GM19455 (cell line): ENCODE measurements around the gene THAP4.
"Not testable (repeated sequence)": the region's sequence is repeated elsewhere in the genome, so short reads cannot be mapped to it uniquely, and the experiment has no call there.

Source experiments
- ATAC-seq: cut with Tn5 transposase; IDR thresholded peaks from one replicate; pipeline ENCODE4 v1.9.1; 2021; ENCODE audit not compliant: unreplicated experiment

THAP4 gene

GRCh38 chr2:241613017-241613780 lies 23.8 kb downstream of the THAP4 start:
- ATAC-seq, result no peak

- ATAC-seq, result no peak
Observed at GRCh38 chr2:241612156-241613016, 24.6 kb downstream of the THAP4 start.

- ATAC-seq, result no peak
Observed at GRCh38 chr2:241611062-241611461, 25.9 kb downstream of the THAP4 start.

- peak; percentile 92 for ATAC-seq
Observed at GRCh38 chr2:241609859-241610793, 26.8 kb downstream of the THAP4 start.

- ATAC-seq, result no peak
Observed at GRCh38 chr2:241608881-241609280, 28.1 kb downstream of the THAP4 start.

GRCh38 chr2:241607162-241607885 lies 29.6 kb downstream of the THAP4 start:
- ATAC-seq, result no peak

DNA sequence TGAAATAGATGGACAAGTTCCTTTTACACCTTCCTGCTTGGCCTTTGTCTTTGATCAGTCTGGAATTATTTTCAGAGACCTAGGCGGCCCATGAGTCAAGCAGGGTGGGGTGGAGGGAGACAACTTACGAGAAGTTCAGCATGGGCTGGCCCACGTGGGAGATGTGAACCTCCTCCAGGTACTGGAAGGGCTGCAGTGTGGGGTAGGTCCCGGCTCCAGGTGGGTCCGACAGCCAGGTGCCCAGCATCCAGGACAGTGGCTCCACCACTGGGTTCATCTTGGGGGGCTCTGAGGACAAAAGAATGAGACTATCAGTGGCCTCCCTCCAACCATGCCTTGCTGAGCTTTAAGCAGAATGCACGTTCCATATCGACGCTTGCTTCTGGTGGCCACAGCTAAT lies 30.8 kb downstream of the THAP4 start:
- no peak for ATAC-seq

- no peak for ATAC-seq
Observed at GRCh38 chr2:241603686-241604085, 33.3 kb downstream of the THAP4 start.

- ATAC-seq, result no peak
Observed at GRCh38 chr2:241602720-241603119, 34.2 kb downstream of the THAP4 start.

- ATAC-seq, result no peak
Observed at GRCh38 chr2:241601841-241602240, 35.1 kb downstream of the THAP4 start.

DNA sequence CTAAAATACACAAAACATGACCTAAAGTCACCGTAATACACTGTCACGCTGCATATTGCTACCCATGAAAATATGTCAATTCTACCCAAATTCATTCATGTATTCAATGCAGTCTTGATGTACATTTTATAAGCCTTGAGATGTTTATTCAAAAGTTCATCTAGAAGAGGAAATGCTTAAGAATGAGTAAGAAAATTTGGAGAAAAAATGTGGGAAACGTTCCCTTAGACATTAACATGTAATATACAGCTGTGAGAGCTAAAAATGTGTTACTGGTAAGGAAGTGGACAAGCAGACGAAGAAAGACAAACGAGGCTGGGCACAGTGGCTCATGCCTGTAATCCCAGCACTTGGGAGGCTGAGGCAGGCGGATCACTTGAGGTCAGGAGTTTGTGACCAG lies 37.3 kb downstream of the THAP4 start:
- no peak for ATAC-seq

DNA sequence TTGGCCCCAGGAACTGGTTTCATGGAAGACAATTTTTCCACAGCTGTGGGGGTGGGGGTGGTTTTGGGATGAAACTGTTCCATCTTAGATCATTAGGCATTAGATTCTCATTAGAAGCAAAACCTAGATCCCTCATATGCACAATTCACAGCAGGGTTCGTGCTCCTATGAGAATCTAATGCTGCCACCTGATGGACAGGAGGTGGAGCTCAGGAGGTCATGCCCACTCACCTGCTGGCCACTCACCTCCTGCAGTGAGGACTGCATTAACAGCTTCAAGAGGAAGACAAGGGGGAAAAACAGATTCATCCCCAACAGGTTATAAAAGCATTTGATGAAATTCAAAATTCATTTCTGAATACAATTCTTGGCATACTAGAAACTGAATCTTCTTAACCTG lies 38.5 kb downstream of the THAP4 start:
- ATAC-seq, result no peak

DNA sequence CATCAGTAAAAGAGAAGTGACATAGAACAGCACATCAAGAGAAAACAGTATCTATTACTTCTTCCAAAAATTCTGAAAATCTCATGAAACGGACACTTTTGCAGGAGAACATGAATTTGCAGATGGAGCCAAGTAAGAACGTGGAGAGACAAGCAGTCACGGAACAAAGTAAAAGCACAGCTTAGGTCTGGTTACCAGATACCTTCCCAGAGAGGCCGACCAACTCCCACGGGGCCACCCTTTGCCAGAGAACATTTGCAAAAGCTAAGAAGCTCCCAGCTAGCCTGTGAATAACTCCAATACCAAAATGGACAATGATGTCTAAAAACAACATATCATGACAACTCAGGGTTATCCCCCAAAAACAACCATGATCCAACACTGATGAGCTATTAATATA lies 38.9 kb downstream of the THAP4 start:
- no peak for ATAC-seq

- no peak for ATAC-seq
Observed at GRCh38 chr2:241597561-241597960, 39.4 kb downstream of the THAP4 start.

DNA sequence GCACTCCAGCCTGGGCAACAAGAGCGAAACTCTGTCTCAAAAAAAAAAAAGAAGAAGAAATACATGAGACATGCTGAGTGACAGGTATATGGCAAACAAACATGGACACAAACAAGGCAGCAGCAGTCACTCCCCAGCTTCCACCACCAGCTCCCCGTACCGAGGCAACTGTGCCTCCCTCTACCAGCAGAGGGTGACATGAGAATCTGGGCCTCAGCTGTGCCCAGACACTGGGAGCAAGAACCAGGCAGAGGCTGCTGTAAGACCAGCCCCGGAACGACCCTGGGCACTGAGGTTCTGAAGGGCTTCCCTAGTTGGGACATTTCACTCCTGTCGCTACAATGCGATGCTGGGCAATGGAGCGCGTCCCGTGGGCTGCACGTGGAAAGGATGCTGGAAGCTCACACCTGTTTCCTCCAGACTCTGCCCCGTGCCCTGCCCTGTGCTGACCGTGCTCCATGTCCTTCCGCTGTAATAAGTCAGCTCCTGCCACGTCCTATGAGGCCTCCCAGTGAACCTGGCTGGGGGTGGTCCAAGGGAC lies 41.3 kb downstream of the THAP4 start:
- no peak for ATAC-seq

DNA sequence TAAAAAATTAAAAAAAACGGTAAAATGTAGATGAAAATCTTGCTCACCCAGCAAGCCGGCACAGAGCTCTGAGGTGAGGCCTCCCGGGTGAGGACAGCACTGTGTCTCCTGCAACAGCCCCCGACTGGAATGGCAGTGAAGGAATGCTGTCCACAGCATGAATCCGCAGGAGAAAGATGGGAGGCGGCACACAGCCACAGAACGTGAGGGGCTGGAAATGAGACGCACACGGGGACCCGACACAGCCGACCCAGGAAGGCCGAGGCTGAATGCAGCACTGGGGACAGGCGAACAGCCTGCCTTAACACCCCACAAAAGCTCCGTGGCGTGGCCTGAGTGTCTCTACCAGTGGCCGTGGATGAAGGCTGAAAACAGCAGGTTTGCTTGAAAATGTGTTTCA lies 43.7 kb downstream of the THAP4 start:
- no peak for ATAC-seq

- ATAC-seq, result no peak
Observed at GRCh38 chr2:241592126-241592845, 44.7 kb downstream of the THAP4 start.

DNA sequence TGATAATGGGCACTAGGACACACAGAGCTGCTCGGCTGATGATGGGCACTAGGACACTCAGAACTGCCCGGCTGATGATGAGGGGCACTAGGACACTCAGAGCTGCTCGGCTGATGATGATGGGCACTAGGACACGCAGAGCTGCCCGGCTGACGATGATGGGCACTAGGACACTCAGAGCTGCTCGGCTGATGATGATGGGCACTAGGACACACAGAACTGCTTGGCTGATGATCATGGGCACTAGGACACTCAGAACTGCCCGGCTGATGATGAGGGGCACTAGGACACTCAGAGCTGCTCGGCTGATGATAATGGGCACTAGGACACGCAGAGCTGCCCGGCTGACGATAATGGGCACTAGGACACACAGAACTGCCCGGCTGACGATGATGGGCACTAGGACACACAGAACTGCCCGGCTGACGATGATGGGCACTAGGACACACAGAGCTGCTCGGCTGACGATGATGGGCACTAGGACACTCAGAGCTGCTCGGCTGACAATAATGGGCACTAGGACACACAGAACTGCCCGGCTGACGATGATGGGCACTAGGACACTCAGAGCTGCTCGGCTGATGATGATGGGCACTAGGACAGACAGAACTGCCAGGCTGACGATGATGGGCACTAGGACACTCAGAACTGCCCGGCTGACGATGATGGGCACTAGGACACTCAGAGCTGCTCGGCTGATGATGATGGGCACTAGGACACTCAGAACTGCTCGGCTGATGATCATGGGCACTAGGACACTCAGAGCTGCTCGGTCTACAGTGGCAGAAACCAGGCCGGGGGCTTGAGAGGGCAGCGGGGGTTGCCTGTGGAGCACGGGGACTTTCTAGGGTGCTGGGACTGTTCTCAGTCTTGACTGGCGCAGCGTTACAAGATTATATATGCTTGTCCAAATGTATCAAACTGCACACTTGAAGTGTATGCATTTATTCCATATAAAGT lies 46.2 kb downstream of the THAP4 start:
- not testable (repeated sequence) for ATAC-seq
